ENCODE results near the gene LYSMD4.

GRCh38 chr15:99709243-99709986 is 23.8 kb downstream of the LYSMD4 start:
- no peak for TF ChIP-seq CTCF (IDR thresholded peaks at IDR 0.05)
- no peak for TF ChIP-seq EZH2 (IDR thresholded peaks at IDR 0.05; ENCODE audit: borderline replicate concordance, insufficient read depth, low read depth, low read length, poor library complexity, severe bottlenecking)
